ENCODE data around the gene ISYNA1. TPM values are rescaled to one million over a fixed set of nuclear protein-coding genes. Genes with fewer than 3 reads are reported as not detected.
A peak's percentile ranks its signal among the peaks of the same experiment; 100 is the strongest.

The ISYNA1 gene
- total RNA-seq, 4 donors from 2014 or later: 5.1 to 29.1 (median 7.8) TPM

- Histone ChIP-seq H3K4me3 (no peak overlapping the region), H3K4me1 (peaks cover 16 to 53% of the 10 kb centered on the region in 2 donors), H3K36me3 (no peaks in the 10 kb centered on the region), H3K27me3 (no peaks in the 10 kb centered on the region), H3K27ac (peak overlapping the region in 2 of 4 donors; percentile 24 to 38), H3K9me3 (no peaks in the 10 kb centered on the region)
- in situ Hi-C loops (cut with MboI; ENCODE audit: low sequenced_read_pairs in 4 of 4) (loop anchor here in 2 of 4 donors (25.0 kb wide), 1 partner anchor 162 kb away; the partner anchor contains the start of gene IQCN (in 2 of the 2)), intact Hi-C loops (cut with DNase I; ENCODE audit: low total_unique reads) (no loop called here)
- DNase-seq (no peak), ATAC-seq (no peak)
- TF ChIP-seq, protein P1, sequence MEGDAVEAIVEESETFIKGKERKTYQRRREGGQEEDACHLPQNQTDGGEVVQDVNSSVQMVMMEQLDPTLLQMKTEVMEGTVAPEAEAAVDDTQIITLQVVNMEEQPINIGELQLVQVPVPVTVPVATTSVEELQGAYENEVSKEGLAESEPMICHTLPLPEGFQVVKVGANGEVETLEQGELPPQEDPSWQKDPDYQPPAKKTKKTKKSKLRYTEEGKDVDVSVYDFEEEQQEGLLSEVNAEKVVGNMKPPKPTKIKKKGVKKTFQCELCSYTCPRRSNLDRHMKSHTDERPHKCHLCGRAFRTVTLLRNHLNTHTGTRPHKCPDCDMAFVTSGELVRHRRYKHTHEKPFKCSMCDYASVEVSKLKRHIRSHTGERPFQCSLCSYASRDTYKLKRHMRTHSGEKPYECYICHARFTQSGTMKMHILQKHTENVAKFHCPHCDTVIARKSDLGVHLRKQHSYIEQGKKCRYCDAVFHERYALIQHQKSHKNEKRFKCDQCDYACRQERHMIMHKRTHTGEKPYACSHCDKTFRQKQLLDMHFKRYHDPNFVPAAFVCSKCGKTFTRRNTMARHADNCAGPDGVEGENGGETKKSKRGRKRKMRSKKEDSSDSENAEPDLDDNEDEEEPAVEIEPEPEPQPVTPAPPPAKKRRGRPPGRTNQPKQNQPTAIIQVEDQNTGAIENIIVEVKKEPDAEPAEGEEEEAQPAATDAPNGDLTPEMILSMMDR (IDR thresholded peaks at IDR 0.05 in 4 of 5, conservative IDR thresholded peaks at IDR 0.05 in 1 of 5): no peak
Measured at GRCh38 chr19:18424122-18424889, 13.6 kb downstream of the ISYNA1 start.

DNA sequence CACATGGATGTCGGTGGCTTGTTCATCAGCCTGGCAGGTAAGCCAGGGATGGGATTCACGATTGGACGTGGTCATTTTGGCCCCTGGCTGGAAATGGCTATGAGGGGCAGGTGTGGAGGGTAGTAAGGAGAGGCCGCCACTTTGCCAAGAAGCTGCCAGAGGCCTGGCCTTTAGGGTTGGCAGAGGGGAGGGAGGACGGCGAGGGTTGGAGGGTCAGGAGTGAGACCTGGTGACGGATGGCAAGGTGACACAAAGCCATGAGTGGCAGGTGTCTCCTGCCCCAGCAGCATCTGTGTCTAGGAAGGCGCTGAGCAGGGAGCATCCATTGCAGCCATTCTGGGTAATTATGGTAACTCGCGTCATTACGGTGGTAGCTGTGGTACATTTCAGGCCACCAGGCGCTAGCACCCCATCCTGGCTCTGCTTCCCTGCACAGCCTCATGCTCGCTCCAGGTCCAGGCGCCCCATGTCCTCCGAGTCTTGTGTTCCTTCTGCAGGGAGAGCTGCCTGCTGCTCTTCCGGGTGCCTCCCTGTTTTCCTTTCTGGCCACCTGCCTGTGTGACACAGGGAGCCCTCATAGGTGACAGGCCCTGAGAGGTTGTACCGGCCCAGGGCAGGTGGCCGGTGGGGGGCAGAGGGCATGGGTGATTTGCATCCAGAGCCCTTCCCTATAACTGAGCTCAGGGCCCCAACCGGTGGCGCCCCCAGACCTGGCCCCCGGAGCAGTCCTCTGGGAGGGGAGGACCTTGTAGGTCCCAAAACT, 14.5 kb downstream of the ISYNA1 start:
- Histone ChIP-seq H3K27ac (peak overlapping the region in 3 of 4 donors; percentile 24 to 38 (median 33)), H3K9me3 (no peaks in the 10 kb centered on the region), H3K4me3 (no peak overlapping the region), H3K36me3 (no peaks in the 10 kb centered on the region), H3K4me1 (peaks cover 22 to 54% of the 10 kb centered on the region in 2 donors), H3K27me3 (peaks cover under 1 to 3% (median under 1%) of the 10 kb centered on the region in 3 donors)
- intact Hi-C loops (cut with DNase I; ENCODE audit: low total_unique reads) (no loop called here), in situ Hi-C loops (cut with MboI; ENCODE audit: low sequenced_read_pairs in 4 of 4) (loop anchor here in 2 of 4 donors (25.0 kb wide), 1 partner anchor 161 kb away; the partner anchor contains the start of gene IQCN (in 2 of the 2))
- no peak for ATAC-seq
- TF ChIP-seq, protein P1 (IDR thresholded peaks at IDR 0.05 in 4 of 5, conservative IDR thresholded peaks at IDR 0.05 in 1 of 5): no peak
- no peak for TF ChIP-seq POLR2A (IDR thresholded peaks at IDR 0.05)
- no peak for DNase-seq

GRCh38 chr19:18422530-18423191, 15.3 kb downstream of the ISYNA1 start:
- Histone ChIP-seq H3K4me3 (no peak overlapping the region), H3K36me3 (no peaks in the 10 kb centered on the region), H3K4me1 (peaks cover 28 to 62% of the 10 kb centered on the region in 2 donors), H3K27ac (no peak overlapping the region), H3K9me3 (no peaks in the 10 kb centered on the region), H3K27me3 (peaks cover 8 to 11% (median 9%) of the 10 kb centered on the region in 3 donors)
- in situ Hi-C loops (cut with MboI; ENCODE audit: low sequenced_read_pairs in 4 of 4) (loop anchor here in 2 of 4 donors (25.0 kb wide), 1 partner anchor 160 kb away; the partner anchor contains the start of gene IQCN (in 2 of the 2)), intact Hi-C loops (cut with DNase I; ENCODE audit: low total_unique reads) (no loop called here)
- ATAC-seq: no peak
- DNase-seq: no peak
- TF ChIP-seq POLR2A (IDR thresholded peaks at IDR 0.05): no peak

DNA sequence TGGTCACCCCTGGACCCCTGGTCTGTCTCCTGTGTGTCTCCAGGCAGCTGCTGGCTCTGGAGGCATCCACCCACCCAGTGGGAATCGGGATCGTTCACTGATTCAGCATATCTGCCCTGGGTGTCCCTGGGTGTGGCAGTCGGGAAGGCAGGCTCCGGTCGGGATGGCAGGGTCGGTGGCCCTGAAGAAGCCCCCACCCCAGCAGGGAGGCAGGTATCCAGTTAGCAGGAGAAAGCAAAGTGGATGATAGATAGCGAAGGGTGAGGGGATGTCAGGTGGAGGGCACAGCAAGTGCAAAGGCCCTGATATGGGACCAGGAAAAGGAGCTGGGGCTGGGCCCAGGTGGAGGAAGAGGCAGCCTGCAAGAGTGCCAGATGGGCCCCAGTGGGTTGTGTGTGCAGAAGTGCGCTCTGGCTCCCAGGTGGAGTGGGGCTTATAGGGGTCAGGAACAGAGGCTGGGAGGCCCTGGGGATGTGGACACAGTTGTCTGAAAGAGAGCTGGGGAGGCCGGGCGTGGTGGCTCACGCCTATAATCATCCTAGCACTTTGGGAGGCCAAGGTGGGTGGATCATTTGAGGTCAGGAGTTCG, 16.5 kb downstream of the ISYNA1 start:
- peaks cover 25 to 72% of the 10 kb centered on the region in 2 donors for H3K4me1 ChIP-seq

More for the DNA sequence above, 16.5 kb downstream of the ISYNA1 start:
- H3K27me3 ChIP-seq: peaks cover 20 to 23% (median 20%) of the 10 kb centered on the region in 3 donors
- intact Hi-C loops (cut with DNase I; ENCODE audit: low total_unique reads) (no loop called here), in situ Hi-C loops (cut with MboI; ENCODE audit: low sequenced_read_pairs in 4 of 4) (loop anchor here in 2 of 4 donors (25.0 kb wide), 1 partner anchor 159 kb away; the partner anchor contains the start of gene IQCN (in 2 of the 2))
- peak overlapping the region in 2 of 4 donors; percentile 84 to 92 for H3K27ac ChIP-seq
- TF ChIP-seq POLR2A (IDR thresholded peaks at IDR 0.05): no peak
- TF ChIP-seq, protein P1 (IDR thresholded peaks at IDR 0.05 in 4 of 5, conservative IDR thresholded peaks at IDR 0.05 in 1 of 5): no peak
- H3K9me3 ChIP-seq: no peaks in the 10 kb centered on the region
- no peaks in the 10 kb centered on the region for H3K36me3 ChIP-seq
- DNase-seq (no peak), ATAC-seq (no peak)
- H3K4me3 ChIP-seq: no peak overlapping the region
